K562 (cell line): ENCODE measurements around the gene PNKD. TPM values are rescaled to one million over a fixed set of nuclear protein-coding genes. Genes with fewer than 3 reads are reported as not detected.
A peak's percentile ranks its signal among the peaks of the same experiment; 100 is the strongest.

Experiments
- CEBPB ChIP-seq: fragments of 450-650 bp; IDR thresholded peaks from 2 replicates; pipeline ENCODE4 v1.6.1; 2016; ENCODE audit warnings: missing genetic modification characterization, missing compliant biosample characterization
- CREM ChIP-seq: IDR thresholded peaks from 2 replicates; pipeline ENCODE4 v1.6.1; 2014; ENCODE audit warnings: antibody characterized with exemption, low read depth
- FOXK2 ChIP-seq, 2 experiments: fragments of 450-650 bp; IDR thresholded peaks in 1 of 2; conservative IDR thresholded peaks in 1 of 2; 2 replicates each; pipeline ENCODE4 v1.6.1; 2016; ENCODE audit warnings: low read depth in 2 of 2, mild to moderate bottlenecking in 1 of 2
- MBD1 ChIP-seq: fragments of 250-450 bp; sonication (Bioruptor Pico); IDR thresholded peaks from 2 replicates; pipeline ENCODE4 v1.8.0; 2022; ENCODE audit warnings: inconsistent platforms
- NFIC ChIP-seq: fragments of 450-650 bp; IDR thresholded peaks from 2 replicates; pipeline ENCODE4 v1.6.1; 2017; ENCODE audit warnings: mild to moderate bottlenecking, inconsistent platforms
- RBM22 ChIP-seq: fragments of 200-400 bp; formaldehyde crosslinking; IDR thresholded peaks from 2 replicates; pipeline ENCODE4 v1.6.1; 2018; ENCODE audit warnings: low read length, low read depth; ENCODE audit not compliant: poor library complexity, severe bottlenecking
- SFPQ ChIP-seq: fragments of 200-400 bp; formaldehyde crosslinking; IDR thresholded peaks from 2 replicates; pipeline ENCODE4 v1.6.1; 2017; ENCODE audit warnings: mild to moderate bottlenecking, low read depth, low read length, moderate library complexity
- TCF7 ChIP-seq: sonication (generic); IDR thresholded peaks from 2 replicates; pipeline ENCODE4 v1.6.1; 2016; ENCODE audit warnings: antibody characterized with exemption, borderline replicate concordance
- YY1 ChIP-seq, 3 experiments: IDR thresholded peaks; 2 replicates each; pipeline ENCODE4 v1.6.1; 2011; ENCODE audit warnings: low read length in 2 of 3, mild to moderate bottlenecking in 2 of 3, moderate library complexity in 2 of 3, borderline replicate concordance in 1 of 3, control low read depth in 1 of 3, low read depth in 1 of 3; ENCODE audit not compliant: insufficient read depth in 3 of 3, insufficient replicate concordance in 2 of 3, control insufficient read depth in 1 of 3, insufficient read length in 1 of 3; ENCODE audit errors: extremely low read depth in 1 of 3
- ZC3H8 ChIP-seq: fragments of 450-650 bp; IDR thresholded peaks from 2 replicates; pipeline ENCODE4 v1.6.1; 2017
- polyA plus RNA-seq, 8 experiments: library from polyadenylated mRNA; depleted of rRNA in 4 of 8; stranded (reverse) in 5 of 8; unstranded in 3 of 8; fragments of >200 nt; fragmentation: Nextera tagmentation in 2 of 8; fragmentation: Illumina TruSeq in 1 of 8; extraction: Ambion mirVana in 2 of 8; extraction: Trizol in 1 of 8; gene quantifications; 2 replicates each; pipeline versions ENCODE4 v1.2.1 to v1.2.3, GENCODE V29; 2011 to 2014; ENCODE audit warnings: inconsistent platforms in 1 of 8, missing spikeins in 1 of 8
- total RNA-seq, 7 experiments: library from RNA; depleted of rRNA in 6 of 7; stranded (reverse); fragments of >200 nt in 6 of 7; fragmentation: Illumina TruSeq in 2 of 7; extraction: Trizol in 2 of 7; gene quantifications; 2 replicates each; pipeline versions ENCODE4 v1.2.1 to v1.2.3, GENCODE V29; 2011 to 2021; ENCODE audit warnings: low replicate concordance in 1 of 7
- TF ChIP-seq, protein P1 (sequence below): fragments of 250-450 bp; sonication (Bioruptor Pico); IDR thresholded peaks from 2 replicates; pipeline ENCODE4 v1.5.0; 2021; ENCODE audit warnings: mild to moderate bottlenecking, moderate library complexity
- TF ChIP-seq, protein P2 (sequence below): IDR thresholded peaks from 2 replicates; pipeline ENCODE4 v1.6.1; 2011; ENCODE audit warnings: borderline replicate concordance, low read depth, mild to moderate bottlenecking, moderate library complexity, low read length; ENCODE audit not compliant: insufficient read depth, poor library complexity, severe bottlenecking
- TF ChIP-seq, protein P3 (sequence below): fragments of 250-450 bp; sonication (Bioruptor Pico); IDR thresholded peaks from 2 replicates; pipeline ENCODE4 v1.5.0; 2021
- TF ChIP-seq, protein P4 (sequence below): IDR thresholded peaks from 2 replicates; pipeline ENCODE4 v1.6.1; 2014; ENCODE audit warnings: antibody characterized with exemption

PNKD gene
- total and polyA plus RNA-seq, 9 of the 15 experiments (the other 6 are each of a cell fraction or from before 2014, with no cell fraction given), result 26.0 to 105 (median 60.1) TPM

DNA sequence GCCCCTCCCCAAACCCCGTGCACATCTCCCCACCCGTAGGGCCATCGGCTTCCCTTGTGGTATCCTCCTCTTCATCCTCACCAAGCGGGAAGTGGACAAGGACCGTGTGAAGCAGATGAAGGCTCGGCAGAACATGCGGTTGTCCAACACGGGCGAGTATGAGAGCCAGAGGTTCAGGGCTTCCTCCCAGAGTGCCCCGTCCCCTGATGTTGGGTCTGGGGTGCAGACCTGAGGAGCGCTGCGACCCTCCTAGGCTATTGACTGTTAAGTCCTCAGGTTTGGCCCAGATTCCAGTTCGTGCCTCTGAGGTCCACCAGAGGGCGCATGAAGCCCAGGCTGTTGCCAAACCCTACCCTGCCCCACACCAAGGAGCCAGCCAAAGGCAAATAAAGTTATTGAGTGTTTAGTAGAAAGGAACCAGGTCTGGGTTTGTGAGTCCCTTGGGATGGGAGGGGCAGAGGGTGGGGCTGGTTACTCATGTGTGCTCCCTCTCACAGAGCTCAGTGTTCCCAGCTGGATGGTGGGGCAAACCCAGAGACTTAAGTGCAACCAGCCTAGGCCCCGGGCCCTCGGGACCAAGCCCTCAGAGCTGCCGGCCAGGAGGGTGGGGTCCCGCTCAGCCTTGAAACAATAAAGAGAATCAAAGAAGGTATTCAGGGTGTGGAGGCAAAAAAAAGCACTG is 2.4 kb downstream of the PNKD start (continued):
- TF ChIP-seq MBD1 (CRISPR knock-in tag), result no peak
- no peak for TF ChIP-seq SFPQ
- no peak for TF ChIP-seq TCF7
- TF ChIP-seq, protein P1, sequence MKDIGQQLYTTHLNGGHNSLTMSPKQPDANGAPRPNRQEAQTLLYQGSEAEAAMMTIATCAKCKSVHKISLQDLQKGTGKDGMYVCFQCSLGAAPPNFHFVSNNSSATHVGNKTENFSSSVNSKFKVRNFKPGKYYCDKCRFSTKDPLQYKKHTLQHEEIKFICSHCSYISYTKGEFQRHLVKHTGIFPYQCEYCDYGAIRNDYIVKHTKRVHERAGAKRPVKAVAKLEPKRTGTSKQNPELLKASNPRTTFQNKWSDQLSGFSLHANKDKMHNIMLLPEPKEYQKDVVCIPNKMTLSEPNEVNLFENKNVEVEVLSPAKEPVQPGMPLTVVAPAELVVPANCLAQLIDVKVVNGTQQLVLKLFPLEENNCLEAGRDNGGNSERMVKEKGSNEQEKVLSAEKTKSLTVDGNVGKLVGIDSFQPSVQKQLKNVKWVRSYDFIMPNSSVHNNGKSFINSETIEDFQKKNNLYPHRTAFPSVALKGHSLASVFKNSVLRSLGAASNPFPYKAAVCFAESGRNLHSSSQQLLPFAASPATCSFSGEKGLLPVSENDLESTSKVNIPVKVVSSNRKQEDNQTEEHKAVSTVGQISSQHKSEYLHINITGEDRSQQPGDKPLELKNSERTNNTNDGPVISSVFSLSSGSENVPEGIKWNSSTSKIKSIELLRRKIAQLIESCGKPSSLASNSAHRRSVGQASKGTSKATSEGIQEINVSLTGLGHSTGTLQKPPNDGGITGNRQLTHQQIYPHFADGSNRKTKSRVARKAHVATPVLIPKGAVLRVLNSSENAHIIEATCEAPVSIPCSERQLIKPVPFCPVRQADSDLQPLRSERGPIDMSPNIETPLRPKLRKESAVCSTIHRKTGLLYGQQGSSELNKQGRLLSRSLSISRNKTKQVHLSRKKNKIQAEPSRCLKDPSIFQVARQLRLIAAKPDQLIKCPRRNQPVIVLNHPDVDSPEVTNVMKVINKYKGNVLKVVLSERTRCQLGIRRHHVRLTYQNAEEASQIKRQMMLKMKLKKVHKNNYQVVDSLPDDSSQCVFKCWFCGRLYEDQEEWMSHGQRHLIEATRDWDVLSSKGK (CRISPR knock-in tag), result no peak
- TF ChIP-seq ZC3H8, result no peak
- TF ChIP-seq, protein P2, sequence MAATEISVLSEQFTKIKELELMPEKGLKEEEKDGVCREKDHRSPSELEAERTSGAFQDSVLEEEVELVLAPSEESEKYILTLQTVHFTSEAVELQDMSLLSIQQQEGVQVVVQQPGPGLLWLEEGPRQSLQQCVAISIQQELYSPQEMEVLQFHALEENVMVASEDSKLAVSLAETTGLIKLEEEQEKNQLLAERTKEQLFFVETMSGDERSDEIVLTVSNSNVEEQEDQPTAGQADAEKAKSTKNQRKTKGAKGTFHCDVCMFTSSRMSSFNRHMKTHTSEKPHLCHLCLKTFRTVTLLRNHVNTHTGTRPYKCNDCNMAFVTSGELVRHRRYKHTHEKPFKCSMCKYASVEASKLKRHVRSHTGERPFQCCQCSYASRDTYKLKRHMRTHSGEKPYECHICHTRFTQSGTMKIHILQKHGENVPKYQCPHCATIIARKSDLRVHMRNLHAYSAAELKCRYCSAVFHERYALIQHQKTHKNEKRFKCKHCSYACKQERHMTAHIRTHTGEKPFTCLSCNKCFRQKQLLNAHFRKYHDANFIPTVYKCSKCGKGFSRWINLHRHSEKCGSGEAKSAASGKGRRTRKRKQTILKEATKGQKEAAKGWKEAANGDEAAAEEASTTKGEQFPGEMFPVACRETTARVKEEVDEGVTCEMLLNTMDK, result peak; percentile 80
- peak; percentile 72 for TF ChIP-seq RBM22
- TF ChIP-seq, protein P3, sequence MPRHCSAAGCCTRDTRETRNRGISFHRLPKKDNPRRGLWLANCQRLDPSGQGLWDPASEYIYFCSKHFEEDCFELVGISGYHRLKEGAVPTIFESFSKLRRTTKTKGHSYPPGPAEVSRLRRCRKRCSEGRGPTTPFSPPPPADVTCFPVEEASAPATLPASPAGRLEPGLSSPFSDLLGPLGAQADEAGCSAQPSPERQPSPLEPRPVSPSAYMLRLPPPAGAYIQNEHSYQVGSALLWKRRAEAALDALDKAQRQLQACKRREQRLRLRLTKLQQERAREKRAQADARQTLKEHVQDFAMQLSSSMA, result no peak
- TF ChIP-seq FOXK2 (conservative IDR thresholded peaks at IDR 0.05 in 1 of 2, IDR thresholded peaks at IDR 0.05 in 1 of 2; ENCODE audit: low read depth in 2 of 2), result peak in 1 of 2 experiments; percentile 30; a peak in 1 of 4 replicates
- TF ChIP-seq CEBPB, result peak; percentile 41; the same call in 1 of the 2 replicates
- peak; percentile 63 for TF ChIP-seq NFIC
- TF ChIP-seq, protein P4, sequence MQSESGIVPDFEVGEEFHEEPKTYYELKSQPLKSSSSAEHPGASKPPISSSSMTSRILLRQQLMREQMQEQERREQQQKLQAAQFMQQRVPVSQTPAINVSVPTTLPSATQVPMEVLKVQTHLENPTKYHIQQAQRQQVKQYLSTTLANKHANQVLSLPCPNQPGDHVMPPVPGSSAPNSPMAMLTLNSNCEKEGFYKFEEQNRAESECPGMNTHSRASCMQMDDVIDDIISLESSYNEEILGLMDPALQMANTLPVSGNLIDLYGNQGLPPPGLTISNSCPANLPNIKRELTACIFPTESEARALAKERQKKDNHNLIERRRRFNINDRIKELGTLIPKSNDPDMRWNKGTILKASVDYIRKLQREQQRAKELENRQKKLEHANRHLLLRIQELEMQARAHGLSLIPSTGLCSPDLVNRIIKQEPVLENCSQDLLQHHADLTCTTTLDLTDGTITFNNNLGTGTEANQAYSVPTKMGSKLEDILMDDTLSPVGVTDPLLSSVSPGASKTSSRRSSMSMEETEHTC, result no peak
- 0 out of 2 replicates have a peak, but pooled peaks have one; percentile 13 for TF ChIP-seq CREM
- TF ChIP-seq YY1 (IDR thresholded peaks at IDR 0.05; ENCODE audit: borderline replicate concordance in 1 of 3, control insufficient read depth in 1 of 3, extremely low read depth in 1 of 3, insufficient read depth in 3 of 3, insufficient read length in 1 of 3, insufficient replicate concordance in 2 of 3, low read depth in 1 of 3, low read length in 2 of 3), result no peak
